ENCODE measurements around the gene LNX1.

Gene LNX1

GRCh38 chr4:53571936-53572599, 19.2 kb downstream of the LNX1 start:
- no peak for DNase-seq

- DNase-seq = peak; percentile 64 to 74 (median 71)
Observed at GRCh38 chr4:53563824-53564223, 27.5 kb downstream of the LNX1 start.

GRCh38 chr4:53562409-53562808, 28.9 kb downstream of the LNX1 start:
- DNase-seq = no peak

- DNase-seq = no peak
Observed at GRCh38 chr4:53559021-53559620, 32.2 kb downstream of the LNX1 start.

GRCh38 chr4:53558065-53558801, 33.1 kb downstream of the LNX1 start:
- peak; percentile 39 to 63 (median 59) for DNase-seq

DNA sequence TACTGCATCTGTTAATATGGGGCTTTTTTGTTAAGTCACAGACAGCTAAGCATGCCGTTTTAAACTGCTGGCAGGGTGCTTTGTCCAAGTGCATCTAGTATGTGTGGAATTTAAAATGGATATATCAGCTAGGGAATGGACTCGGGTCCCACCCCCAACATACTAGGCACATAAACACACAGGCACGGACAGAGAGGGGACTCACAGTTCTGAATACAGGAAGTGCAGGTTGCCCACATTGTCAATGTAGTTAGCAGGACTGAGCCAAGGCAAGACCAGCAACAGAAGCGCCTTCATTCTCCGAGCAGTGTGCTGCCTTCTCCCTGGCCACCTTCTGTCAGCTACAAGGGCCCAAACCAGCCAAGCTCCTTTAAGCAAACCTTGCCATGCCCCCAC, 33.6 kb downstream of the LNX1 start:
- no peak for DNase-seq

GRCh38 chr4:53556651-53557050, 34.6 kb downstream of the LNX1 start:
- no peak for DNase-seq

DNA sequence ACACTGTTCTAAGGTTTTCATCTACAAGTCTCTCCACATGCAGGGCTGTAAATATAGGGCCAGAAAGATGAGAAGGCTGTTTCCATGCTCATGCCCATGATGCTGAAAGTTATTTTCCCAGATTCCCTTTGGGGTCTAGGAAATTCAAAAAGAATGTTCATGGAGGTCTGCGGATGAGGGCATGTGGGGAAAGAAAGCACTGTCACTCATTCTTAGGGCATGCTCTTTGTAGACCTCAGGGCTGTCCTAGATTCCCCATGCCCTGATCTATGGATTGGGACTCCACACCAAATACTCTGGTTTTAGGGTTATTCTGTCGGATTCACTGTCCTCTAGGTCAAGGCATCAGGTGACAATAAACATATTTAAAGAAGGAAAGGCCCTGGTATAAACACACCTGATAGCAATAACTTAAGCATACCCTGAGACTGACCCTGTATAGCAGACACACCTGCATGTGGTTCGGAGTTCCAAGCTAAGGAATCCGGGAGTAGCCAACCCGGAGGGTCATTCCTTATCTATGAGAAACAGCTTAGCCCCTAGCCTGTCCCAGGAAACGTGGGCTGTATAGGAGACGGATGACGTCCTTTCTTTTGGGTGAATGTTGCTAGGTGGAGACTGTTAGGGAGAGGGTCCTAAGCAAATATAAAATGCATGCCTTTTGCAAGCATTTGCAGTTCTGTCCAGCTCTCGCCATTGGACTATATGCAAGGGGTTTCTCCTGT, 37.6 kb downstream of the LNX1 start:
- no peak for DNase-seq

GRCh38 chr4:53552711-53553110, 38.6 kb downstream of the LNX1 start:
- DNase-seq = no peak

- no peak for DNase-seq
Observed at GRCh38 chr4:53551958-53552357, 39.3 kb downstream of the LNX1 start.

GRCh38 chr4:53551281-53551864, 39.9 kb downstream of the LNX1 start:
- no peak for DNase-seq

GRCh38 chr4:53548662-53549061, 42.6 kb downstream of the LNX1 start:
- DNase-seq = no peak

DNA sequence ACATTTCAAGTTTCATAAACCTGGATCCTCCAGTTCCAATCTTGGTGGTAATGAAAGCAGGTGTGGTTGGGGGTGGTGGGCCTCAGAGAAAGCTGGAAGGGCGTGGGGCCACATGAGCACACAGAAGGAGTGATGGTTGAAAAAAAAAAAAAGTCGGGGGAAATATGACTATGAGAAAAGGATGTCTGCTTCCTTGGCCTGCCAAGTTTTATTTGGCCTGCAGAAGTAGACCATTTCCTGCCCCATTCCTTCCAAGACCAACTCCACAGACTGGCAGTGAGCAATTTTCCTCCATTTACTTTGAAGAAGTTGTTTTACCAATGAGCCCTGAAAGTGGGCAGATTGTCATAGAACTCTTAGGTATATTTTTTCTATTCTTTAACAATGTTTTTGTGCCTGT, 43.3 kb downstream of the LNX1 start:
- no peak for DNase-seq

DNA sequence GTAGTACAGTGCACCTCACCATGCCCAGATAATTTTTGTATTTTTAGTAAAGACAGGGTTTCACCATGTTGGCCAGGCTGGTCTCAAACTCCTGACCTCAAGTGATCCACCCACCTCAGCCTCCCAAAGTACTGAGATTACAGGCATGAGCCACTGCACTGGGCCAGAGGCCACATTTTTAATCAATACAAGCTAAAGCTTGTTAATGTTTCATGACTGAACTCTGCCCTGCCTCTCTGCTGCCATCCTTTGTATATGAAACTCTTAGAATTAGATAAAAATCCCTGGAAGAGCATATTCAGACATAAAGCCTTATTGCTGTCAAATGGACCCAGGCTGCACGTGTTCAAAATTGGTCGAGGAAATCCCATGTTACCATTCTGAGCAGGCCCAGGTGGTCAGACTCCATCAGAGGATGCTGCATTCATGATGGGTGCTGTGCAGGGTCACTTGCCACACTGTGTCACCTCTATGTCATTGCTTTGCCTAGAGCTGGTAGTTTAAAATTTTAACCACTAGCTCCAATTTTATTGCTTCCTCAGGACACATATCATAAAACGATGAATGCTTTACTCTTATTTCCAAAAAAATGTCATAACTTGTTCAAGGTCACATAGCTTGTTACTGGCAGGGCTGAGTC, 45.2 kb downstream of the LNX1 start:
- DNase-seq = no peak

- no peak for DNase-seq
Observed at GRCh38 chr4:53545273-53545672, 46.0 kb downstream of the LNX1 start.

DNA sequence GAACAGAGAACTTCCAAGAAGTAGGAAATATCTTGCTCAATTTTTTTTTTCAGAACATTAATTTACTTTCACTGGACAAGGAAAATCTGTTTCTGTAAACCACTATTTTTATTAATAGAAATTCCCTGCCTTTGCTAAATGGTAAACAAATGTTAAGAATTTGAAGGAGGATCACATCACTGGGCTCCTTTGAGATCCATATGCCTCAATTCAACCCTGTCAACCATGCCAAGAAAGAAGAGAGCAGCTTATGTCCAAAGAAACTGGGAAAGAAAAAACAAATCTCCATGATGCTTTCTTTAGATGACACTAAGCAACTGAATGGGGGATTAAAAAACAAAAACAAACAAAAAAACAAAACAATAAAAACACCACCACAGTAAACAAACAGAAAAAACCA, 47.7 kb downstream of the LNX1 start:
- no peak for DNase-seq

GRCh38 chr4:53541577-53542206, 49.6 kb downstream of the LNX1 start:
- peak; percentile 15 to 41 (median 17) for DNase-seq

DNA sequence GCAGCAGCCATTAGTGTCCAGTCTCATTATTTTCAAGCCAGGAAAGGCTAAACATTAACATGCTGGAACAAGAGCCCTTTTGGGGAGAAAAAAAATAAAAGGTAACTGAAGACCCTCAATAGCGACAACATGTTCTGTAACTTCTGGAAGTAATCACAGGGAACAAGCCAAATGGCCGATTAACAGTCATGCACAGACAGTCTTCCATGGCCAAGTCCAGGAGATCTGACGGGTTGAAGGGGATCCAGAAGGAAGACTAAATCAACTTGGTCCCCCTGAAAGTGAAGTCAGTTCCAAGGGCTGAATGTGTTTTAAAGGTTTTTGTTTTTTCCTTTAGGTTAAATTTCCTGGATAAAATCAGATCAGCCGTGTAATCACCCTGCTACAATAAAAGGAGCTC, 52.5 kb downstream of the LNX1 start:
- no peak for DNase-seq

- DNase-seq = no peak
Observed at GRCh38 chr4:53537606-53538005, 53.7 kb downstream of the LNX1 start.

DNA sequence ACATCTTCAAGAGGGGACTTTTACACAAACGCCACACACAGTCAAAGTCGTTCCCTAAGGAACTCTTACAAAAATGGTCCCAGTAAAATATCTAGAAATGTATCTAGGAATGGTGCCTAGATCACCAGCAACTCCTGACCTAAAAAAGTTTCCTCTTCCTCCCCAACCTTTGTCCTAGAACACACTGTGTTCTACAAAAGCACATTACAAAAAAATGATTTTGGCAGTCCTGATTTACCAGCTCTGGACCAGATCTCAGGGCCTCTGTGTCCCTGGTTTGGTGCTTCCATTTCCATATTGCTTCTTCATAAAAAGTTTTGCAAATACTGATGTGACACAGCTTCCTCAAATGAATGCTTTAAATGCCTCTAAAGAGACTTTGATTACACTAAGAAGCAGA, 55.0 kb downstream of the LNX1 start:
- DNase-seq = no peak

DNA sequence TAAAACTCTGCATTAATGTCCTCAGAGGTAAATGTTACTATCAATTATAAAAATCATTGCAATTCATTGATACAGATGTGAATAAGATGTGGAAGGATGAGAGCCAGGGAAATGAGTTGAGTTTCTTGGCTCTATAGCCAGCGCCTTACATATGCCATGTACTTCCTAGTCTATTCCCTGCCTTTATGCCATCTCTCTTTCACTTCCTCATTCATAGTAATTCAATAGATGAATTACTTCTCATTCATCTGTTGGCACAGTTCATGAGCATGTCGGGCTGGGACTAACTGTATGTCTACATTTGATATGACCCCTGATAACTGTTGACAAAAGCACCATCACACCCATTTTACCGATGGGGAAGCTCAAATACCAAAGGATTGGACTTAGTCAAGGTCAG, 55.7 kb downstream of the LNX1 start:
- DNase-seq = peak in 2 of 3 donors; percentile 40 to 45

- no peak for DNase-seq
Observed at GRCh38 chr4:53534684-53535083, 56.6 kb downstream of the LNX1 start.
